ENCODE measurements around the gene REEP5.
"Not testable (repeated sequence)": the region's sequence is repeated elsewhere in the genome, so short reads cannot be mapped to it uniquely, and the experiment has no call there.

REEP5 gene

DNA sequence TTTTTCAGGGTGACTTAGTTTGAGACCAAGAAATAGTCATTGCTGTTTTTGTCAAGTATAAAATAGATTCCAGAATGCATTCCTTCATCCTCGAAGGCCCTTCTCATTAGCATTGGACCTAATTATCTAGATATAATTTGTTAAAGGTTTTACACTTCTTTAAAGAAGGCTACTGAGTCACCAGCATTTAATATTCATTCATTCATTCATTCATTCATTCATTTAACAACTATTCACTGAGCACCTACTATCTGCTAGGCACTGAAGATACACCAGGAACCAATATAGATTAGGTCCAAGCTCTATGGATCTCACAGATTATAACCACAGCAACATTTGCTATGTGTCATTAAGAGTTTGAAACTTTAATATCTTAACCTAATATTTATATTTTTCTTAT lies 11.1 kb upstream of the REEP5 start:
- DNase-seq (ENCODE audit: low read depth in 3 of 3), result no peak

DNA sequence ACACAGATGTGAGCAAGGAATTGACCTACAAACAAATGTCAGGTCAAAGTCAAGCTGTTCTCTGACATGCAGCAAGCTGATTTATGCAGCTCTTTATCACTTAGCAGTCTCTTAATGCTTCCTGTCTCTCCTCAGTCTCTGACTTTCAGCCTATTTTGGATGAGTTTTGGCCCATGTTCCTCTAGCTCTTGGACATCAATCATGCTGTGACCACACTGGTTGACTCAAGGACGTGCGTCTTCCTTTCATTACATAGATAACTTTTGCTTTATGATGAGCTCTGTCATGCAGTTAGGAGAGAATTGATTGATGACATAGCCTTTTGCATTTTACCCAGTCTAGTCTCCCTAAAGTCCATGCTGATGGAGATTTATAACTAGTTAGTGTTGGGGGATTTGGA lies 9.4 kb upstream of the REEP5 start:
- DNase-seq (ENCODE audit: low read depth in 3 of 3), result no peak

DNA sequence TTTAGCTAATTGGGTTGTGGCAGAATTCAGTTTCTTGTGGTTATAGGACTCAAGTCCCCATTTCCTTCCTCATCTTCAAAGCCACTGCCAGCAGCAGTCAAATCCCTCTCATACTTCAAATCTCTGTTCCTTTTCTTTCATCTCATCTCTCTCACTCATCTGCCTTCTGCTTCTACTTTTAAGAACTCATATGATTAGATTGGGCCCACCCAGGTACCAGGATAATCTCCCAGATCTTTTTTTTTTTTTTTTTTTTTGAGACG lies 8.0 kb upstream of the REEP5 start:
- DNase-seq (ENCODE audit: low read depth in 3 of 3), result no peak

DNA sequence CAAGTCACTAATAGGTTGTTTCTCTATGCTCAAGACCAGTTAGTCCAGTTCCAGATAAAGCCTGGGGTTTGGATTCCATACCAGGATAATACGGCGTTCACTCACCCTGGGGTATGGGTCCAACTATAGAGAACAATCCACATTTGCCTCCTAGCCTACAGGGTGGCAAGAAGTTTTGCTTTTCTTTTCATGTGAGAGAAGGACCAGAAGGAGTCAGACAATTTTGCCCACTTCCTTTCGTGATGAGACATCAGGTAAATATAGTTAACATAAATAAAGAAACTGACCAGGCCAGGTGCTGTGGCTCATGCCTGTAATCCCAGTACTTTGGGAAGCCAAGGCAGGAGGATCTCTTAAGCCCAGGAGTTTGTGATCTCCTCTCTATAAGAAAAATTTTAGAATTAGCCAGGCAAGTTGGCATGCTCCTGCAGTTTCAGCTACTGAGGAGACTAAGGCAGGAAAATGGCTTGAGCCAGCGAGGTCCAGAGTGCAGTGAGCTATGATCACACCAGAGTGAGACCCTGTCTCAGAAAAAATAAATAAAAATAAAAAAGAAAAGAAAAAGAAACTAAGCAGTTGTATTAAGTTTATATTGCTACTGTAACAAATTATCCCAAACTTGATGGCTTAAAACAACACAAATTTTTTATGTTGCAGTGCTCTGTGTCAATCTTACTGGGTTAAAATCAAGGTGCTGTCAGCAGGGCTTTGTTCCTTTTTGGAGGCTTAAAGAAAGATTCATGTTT lies 7.5 kb upstream of the REEP5 start:
- DNase-seq (ENCODE audit: low read depth in 3 of 3), result no peak

DNA sequence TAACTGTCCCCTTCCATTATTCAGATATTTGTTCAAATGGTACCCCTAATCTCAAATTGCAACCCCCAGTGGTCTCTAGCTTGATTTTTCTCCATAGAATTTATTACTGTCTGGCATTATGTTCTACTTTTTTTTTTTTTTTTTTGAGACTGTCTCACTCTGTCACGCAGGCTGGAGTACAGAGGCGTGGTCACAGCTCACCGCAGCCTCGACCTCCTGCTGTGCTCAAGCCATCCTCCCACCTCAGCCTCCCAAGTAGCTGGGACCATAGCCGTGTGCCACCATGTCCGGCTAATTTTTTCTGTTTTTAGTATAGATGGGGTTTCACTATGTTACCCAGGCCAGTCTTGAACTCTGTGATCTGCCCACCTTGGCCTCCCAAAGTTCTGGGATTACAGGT lies 2.0 kb upstream of the REEP5 start:
- no peak for DNase-seq (ENCODE audit: low read depth in 3 of 3)

DNA sequence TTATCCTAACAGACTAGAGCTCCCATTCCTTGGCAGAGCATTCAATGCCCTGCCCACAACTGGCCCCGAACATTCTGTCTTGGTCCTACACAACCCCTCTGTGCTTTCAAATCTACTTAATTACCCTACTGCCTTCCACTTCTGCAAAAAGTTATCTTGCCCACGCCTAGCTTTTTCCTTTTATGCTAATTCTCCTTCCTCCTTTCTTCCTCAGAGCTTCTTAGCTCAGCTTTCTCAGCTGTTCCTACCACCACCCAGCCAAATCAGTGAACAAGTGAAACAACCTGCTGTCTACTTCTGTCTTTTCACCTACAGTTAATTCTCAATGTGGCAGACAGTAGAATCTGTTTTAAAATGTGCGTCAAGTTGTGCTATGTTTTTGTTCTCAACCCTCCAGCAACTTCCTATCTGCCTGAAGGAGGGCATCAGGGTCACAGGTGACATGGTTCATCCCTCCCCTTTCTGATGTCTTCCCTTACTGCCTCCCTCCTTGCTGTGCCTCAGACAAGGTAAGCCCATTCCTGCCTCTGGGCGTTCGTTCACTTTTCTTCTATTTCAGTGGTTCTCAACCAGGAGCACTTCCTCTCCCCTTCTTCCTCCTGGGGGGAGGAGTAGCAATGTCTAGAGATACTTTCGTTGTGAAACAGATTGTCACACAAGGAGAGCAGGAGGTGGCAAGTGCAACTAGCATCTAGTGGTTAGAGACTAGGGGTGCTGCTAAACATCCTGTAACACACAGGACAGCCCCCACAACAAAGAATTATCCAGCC lies 1.3 kb upstream of the REEP5 start:
- no peak for DNase-seq (ENCODE audit: low read depth in 3 of 3)

DNA sequence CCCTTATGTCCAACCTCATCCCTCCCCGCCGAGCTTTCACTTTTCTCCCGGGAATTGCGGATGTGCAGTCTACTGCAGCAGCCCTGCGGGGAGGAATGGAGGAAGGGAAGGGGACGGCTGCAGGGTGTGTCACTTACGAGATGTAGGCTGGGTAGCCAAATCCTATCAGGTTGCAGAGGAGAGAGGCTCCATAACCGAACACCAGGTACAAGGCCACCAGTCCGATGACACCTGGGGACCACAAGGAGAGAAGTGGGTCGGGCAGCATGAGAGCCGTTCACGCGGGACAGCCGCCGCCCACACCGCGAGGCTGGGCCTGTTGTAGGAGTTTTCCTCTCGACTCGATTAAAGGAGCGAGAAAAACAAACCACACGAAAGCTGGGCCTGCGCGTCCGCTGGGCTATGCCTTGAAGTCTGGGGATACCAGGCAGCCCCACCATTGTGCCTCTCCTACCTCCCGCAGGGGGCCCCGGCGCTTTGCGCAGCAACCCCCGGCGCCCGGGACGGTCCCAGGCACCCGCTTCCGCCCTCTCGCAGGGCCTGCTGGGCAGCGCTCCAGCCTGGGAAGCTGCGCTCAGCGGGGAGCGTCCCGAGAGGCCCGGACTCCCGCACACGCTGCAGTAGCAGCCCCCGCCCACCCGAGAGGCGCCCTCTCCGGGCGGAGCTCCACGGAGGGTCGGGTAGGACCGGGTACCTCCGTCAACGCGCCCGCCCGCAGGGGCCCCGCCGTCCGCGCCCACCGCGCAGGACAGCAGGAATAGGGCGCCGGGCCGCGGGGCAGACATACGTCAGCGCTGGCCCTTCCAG lies 798 bp downstream of the REEP5 start:
- peak in 2 of 3 donors; percentile 27 to 45 for DNase-seq (ENCODE audit: low read depth in 3 of 3)

DNA sequence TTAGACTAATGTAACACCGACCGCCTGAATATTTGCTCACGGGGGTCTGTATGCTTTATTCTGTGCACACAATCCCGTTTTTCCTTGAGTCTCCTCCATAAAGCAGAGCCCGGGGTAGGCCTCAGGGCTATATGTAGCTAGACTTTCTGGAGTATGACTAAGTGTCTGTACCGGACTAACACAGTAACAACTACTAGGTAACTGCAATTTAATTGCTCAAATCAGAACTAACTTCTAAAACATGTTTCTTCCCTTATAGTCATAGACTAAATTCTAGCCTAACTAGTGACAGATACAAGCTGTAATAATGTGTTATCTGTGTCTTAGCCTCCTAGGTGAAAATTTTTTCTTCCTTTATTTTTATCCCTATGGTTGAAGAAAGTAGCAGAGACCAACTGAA lies 2.1 kb downstream of the REEP5 start:
- DNase-seq (ENCODE audit: low read depth in 3 of 3), result no peak

DNA sequence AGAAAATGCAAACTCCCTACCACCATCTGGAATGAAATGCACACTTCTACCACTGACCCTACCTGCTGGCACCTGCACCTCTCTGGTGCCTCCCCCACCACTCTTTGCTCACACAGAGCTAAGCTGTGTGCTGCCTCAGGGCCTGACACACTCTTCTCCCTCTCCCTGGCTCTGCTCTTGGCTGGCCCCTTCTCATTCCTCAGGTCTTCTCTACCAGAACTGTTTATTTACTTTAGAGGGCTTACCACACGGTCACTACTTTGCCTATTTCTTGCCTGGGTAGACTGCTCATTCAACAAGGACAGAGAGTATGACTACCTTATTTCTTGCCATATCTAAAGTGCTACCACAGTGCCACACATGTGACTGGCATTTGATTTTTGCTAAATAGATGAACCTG lies 3.3 kb downstream of the REEP5 start:
- DNase-seq (ENCODE audit: low read depth in 3 of 3), result no peak

DNA sequence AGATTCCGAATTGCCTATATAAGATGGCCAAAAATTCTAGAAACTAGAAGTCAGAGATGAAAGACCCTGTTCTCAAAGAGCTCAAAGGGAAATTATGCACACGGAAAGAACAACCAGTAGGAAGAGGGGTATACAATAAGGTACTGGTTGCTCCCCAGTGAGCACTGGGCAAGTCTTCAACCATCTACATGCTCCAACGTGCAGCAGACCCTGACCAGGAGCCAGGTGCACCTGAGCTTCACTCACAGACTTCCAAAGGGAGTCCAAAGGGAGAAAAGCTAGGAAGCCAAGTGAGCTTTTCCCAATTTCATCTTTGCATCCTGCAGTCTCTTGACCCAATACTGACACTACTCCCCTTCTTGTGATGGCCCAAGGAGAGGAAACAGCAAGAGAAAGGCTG lies 3.9 kb downstream of the REEP5 start:
- DNase-seq (ENCODE audit: low read depth in 3 of 3), result no peak

DNA sequence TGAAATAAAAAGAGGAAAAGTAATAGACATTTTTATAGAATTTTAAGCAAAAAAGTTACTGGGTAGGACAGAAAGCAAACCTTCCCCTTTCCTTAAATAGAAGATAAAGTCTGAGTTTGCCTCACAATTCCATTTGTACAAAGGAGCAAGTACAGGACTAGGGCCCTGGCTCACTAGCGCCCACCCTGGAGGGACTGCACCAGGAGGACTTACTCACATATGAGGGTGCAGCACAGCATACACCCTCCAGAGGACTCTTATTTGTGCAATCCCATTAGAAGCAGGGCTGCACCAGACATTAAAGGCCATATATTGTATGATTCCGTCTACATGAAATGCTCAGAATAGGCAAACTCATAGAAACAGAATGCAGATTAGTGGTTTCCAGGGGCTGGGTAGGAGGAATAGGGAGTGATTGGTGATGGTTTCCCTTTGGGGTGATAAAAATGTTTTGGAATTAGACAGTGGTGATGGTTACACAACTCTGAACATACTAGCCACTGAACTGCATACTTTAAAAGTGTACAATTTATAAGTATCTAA lies 4.5 kb downstream of the REEP5 start:
- no peak for DNase-seq (ENCODE audit: low read depth in 3 of 3)

DNA sequence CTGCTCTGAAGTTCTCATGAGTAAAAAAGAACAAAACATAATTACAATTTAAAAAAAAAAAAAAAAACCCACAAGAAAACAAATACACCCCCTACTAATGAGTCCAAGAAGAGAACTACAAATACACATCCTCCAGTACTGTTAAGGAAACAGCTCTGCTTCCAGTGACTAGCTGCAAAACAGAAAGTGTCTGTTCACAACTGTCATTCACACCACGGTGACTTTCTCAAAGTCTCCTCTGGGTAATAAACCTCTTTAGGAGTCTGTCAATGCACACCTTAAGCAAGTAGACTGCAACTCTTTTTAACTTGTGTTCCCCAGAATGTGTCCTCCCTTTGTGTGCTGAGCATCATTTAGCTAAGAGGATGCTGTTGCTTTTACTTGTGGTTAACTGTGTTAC lies 6.2 kb downstream of the REEP5 start:
- no peak for DNase-seq (ENCODE audit: low read depth in 3 of 3)

DNA sequence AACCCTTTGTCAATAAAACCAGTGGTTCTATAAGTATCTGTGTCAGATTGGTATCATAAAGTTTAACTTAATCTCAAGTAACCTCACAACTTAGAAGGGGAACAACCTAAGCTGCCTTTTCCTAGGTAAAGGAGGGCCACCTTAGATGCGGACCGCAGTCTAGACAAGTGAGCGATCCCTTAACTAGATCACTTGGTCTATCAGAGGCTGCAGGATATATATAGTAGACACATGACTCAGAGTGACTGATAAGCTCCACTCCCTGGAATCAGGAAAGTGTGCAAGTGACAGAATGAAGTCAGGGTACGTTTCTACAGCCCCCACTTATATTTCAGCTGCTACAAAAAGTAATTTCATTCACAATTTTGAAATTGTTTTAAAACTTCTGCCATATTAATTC lies 7.4 kb downstream of the REEP5 start:
- no peak for DNase-seq (ENCODE audit: low read depth in 3 of 3)

DNA sequence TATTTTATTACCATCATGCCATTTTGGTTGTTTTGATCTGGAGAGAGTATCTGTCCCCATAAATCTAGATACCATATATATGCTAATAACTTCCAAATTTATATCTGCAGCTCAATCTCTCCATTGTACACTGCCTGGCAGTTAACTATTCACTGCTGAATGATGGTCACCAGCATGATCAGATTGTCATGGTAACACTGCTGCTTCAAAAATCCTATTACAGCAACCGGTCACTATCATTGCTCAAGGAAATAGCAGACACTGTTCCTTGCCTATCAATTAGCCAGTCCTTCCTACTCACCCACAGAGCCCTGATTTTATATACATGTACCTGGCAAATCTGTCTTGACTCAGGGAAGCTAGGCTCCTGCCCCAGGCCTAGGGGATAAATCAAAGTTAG lies 11.5 kb downstream of the REEP5 start:
- no peak for DNase-seq (ENCODE audit: low read depth in 3 of 3)

DNA sequence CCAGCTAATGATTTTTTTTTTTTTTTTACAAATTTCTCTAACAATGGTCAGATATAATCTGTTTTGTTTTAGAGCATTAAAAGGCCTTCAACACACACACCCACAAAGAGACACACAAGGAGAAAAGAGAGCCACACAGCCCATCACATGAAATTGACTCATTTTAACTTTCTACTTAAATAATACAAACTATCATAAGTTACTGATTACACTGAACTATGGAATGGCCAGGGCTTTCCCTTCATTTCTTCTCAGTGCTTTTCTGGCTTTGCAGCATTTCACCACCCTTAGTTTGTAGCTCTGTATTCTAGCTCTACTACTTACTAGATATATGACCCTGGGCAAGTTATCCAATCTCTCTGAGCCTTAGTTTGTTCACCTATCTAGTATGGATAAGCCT lies 13.2 kb downstream of the REEP5 start:
- DNase-seq (ENCODE audit: low read depth in 3 of 3), result no peak

DNA sequence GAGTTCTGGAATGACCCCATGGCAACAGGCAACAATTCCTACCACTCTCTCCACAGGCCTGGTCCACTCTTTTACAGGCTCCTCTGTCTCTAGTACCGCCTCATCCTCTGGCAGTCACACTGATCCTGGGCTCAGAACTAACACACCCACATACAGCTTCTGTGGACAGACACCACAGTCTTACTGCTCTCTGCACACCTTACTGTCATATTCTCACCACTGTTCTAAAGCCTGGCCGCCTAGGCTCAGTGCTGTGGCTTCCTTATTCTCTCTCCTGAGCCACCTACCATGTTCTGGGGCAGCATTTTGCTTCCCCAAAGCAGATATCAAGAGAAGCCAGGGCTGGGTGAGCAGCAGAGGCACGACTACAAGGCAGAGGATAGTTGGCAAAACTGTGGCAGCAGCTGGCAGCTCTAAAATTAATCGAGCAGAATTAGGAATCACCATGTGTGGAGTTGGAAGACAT lies 14.8 kb downstream of the REEP5 start:
- DNase-seq (ENCODE audit: low read depth in 3 of 3), result no peak

DNA sequence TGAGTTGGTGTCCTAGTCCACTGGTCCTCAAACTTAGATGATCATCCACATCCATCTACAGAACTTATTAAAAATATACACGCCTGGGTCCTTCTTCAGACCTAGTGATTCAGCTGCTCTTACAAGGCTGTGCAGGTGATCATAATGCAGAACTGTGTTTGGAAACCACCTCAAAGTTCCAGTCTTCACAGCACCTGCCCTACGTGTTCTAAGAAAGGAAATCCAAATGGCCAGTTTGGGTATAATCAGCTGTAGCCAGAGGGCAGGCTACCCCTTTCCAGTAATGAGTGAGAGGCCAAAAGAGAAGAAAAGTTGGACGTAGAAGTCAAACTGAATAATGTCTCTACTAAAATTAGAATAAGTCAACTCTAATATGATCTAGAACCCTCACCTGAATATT lies 15.4 kb downstream of the REEP5 start:
- DNase-seq (ENCODE audit: low read depth in 3 of 3), result no peak

DNA sequence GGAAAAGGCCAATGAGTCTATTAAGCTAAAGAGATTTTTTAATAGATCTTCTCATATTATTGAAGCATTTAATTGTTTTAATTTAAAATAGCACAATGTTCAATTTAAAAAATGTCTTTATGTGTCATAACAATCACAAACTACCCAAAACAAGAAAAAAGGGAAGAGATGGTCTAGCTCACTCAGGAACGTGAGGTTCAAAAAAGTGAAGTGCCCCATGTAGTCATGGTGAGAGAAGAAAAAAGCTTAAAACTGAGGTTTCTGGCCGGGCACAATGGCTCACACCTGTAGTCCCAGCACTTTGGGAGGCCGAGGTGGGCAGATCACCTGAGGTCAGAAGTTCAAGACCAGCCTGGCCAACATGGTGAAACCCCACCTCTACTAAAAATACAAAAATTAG lies 17.0 kb downstream of the REEP5 start:
- DNase-seq (ENCODE audit: low read depth in 3 of 3), result not testable (repeated sequence)

DNA sequence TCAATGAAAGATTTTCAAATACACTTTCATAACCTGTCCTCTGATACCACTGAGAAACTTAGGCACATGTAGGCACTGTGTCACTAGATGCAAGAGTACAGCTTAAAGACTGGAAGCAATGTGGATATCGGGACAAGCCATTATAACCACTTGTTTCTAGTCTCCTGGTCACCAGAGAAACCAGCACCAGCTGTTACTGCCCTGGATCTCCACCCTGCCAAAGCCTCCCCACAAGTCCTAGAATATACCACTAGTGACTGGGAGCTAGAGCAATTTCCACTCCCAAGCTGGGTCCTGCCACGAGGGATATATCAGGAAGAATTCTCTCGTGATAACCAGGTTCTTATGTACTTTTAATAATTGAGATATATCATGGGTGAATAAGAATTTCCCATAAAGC lies 19.5 kb downstream of the REEP5 start:
- no peak for DNase-seq (ENCODE audit: low read depth in 3 of 3)

DNA sequence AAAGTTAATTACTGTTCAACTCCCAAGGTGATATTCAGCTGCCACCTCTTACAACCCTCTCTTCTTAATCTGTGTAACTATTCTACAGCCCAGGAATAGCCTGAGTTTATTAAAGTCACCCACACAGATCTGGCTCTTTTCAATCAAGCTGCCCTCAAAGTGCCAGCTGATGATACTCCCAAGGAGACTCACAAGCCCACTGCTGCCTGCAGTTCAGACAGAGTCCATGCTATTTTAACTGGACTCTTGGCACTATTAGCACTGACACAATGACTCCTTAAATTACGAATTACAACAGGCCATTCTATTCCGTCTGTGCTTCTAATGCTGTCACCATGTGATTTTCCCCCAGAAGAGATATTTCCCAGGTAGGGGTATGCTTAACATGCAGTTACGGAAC lies 26.3 kb downstream of the REEP5 start:
- no peak for DNase-seq (ENCODE audit: low read depth in 3 of 3)

DNA sequence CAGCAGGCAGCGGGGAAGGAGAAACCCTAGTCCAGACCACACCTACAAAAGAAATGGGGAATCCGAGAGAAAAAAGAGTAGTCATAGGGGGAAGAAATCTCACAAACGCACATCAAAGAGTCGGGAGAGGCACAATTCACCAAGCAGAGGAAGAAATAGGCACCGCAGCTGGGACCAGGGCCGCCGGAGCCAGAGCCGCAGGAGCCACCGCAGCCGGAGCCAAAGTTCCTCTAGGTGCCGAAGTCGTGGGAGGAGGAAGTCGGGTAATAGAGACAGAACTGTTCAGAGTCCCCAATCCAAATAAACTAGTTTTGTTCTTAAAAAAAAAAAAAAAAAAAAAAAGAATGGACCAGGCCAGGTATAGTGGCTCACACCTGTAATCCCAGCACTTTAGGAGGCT lies 29.3 kb downstream of the REEP5 start:
- DNase-seq (ENCODE audit: low read depth in 3 of 3), result no peak

DNA sequence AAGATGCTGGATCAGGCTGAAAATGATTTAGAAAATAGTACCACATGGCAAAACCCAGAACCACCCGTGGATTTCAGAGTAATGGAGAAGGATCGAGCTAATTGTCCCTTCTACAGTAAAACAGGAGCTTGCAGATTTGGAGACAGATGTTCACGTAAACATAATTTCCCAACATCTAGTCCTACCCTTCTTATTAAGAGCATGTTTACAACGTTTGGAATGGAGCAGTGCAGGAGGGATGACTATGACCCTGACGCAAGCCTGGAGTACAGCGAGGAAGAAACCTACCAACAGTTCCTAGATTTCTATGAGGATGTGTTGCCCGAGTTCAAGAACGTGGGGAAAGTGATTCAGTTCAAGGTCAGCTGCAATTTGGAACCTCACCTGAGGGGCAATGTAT lies 30.0 kb downstream of the REEP5 start:
- DNase-seq (ENCODE audit: low read depth in 3 of 3), result not testable (repeated sequence)

DNA sequence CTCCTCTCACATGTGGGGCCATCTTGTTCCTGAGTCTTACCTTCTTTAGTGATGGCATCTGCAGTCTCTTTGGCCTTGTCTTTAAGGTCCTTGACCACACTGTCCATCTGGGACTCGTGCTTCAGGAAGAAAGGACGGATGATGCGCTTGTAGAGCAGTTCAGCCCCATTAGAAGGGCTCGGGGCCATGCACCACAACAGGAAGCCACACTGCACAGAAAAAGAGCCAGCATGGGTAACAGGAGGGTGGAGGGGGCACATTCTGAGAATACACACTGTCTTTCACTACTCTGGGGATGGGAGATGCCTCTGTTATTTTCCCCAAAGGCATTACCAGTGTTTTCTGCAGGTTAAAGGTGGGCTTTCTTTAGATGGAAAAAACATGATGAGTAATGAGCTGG lies 35.1 kb downstream of the REEP5 start:
- DNase-seq (ENCODE audit: low read depth in 3 of 3), result no peak
